IMR-90 (cell line): Measurements from ENCODE around the gene GMCL2.

ENCODE experiments used
- CTCF ChIP-seq: conservative IDR thresholded peaks from 2 replicates; pipeline ENCODE4 v1.5.1; 2012; ENCODE audit warnings: mild to moderate bottlenecking, low read depth, low read length, improper control_type of control experiment
- POLR2A ChIP-seq: IDR thresholded peaks from 2 replicates; pipeline ENCODE4 v1.6.1; 2012; ENCODE audit warnings: mild to moderate bottlenecking, low read depth, low read length

GRCh38 chr5:178216088-178216534, 28.9 kb upstream of the GMCL2 start:
- no peak for TF ChIP-seq CTCF
- TF ChIP-seq POLR2A: no peak
